ENCODE data around the gene RBFA.

RBFA gene

DNA sequence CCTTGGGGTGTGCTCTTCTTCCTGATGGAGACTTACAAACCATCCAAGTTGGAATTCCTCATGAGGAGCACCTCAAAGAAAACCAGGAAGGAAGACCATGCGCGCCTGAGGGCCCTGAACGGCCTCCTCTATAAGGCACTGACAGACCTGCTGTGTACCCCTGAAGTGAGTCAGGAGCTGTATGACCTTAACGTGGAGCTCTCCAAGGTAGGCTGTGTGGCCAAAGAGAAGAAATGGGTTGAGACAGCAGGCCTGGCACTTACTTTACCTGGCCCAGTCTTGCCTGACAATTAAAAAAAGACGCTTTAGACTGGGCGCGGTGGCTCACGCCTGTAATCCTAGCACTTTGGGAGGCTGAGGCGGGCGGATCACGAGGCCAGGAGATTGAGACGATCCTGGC, 3.1 kb downstream of the RBFA start:
- H3K27me3 ChIP-seq (ENCODE audit: insufficient read depth, low read length), result no peaks in the 10 kb centered on the region
- H3K9me2 ChIP-seq (ENCODE audit: low read depth, low read length), result no peaks in the 10 kb centered on the region
- TF ChIP-seq EZH2 (IDR thresholded peaks at IDR 0.05; ENCODE audit: borderline replicate concordance, low read length), result no peak
- peaks cover 48% of the 10 kb centered on the region for H3K36me3 ChIP-seq (ENCODE audit: insufficient read depth, low read length)
- no peak overlapping the region for H3K9ac ChIP-seq (ENCODE audit: low read length)
- H3K27ac ChIP-seq (ENCODE audit: low read depth, low read length, poor library complexity, severe bottlenecking), result no peak overlapping the region
- no peak overlapping the region for H2AFZ ChIP-seq (ENCODE audit: low read length)
- H3K79me2 ChIP-seq (ENCODE audit: insufficient read depth, low read length), result peaks cover 18% of the 10 kb centered on the region
- H3K4me3 ChIP-seq (ENCODE audit: low read depth, low read length, poor library complexity, severe bottlenecking), result no peak overlapping the region
- no peaks in the 10 kb centered on the region for H3K9me3 ChIP-seq (ENCODE audit: low read length)
- H3F3A ChIP-seq (ENCODE audit: insufficient read depth, low read length), result no peaks in the 10 kb centered on the region
- no peaks in the 10 kb centered on the region for H4K20me1 ChIP-seq (ENCODE audit: insufficient read depth, low read length)
- H3K4me2 ChIP-seq (ENCODE audit: low read length), result no peak overlapping the region
- H3K4me1 ChIP-seq (ENCODE audit: insufficient read depth, low read length, severe bottlenecking), result peaks cover 17% of the 10 kb centered on the region

DNA sequence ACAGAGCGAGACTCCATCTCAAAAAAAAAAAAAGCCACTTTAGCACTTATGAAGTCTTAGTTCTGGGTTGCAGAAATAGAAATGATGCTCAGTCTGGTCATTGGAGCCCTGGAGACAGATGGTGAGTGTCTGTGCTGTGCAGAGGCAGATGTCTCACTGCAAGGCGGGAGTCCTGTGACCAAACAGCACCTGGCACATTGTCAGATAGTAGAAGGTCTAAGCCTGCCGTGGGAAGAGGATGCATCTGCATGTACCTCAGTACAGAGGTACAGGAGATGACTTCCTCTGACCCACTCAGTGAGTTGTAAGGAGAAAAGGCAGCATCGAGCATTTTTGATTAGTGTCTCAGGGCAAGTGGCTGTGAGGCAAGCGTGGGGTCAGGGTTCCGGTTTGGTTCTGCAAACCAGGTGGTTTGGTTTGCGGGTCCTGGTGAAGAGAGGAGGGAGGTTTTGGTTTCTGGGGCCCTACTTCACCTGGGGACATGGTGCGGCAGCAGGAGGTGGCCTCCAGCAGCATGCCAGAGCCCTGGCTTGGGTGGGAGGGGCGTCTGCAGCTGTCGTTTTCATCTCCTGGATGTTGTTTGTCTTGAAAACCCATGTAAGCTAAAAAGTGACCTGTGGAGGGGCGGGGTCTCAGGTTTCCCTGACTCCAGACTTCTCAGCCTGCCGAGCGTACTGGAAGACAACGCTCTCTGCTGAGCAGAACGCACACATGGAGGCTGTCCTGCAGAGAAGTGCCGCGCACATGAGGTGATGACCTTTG, 3.8 kb downstream of the RBFA start:
- Histone ChIP-seq H4K20me1 (ENCODE audit: insufficient read depth, low read length) (no peaks in the 10 kb centered on the region), H3K4me1 (ENCODE audit: insufficient read depth, low read length, severe bottlenecking) (peaks cover 13% of the 10 kb centered on the region), H3F3A (ENCODE audit: insufficient read depth, low read length) (no peaks in the 10 kb centered on the region), H3K9me3 (ENCODE audit: low read length) (no peaks in the 10 kb centered on the region), H3K36me3 (ENCODE audit: insufficient read depth, low read length) (peaks cover 51% of the 10 kb centered on the region), H3K4me3 (ENCODE audit: low read depth, low read length, poor library complexity, severe bottlenecking) (no peak overlapping the region), H3K27me3 (ENCODE audit: insufficient read depth, low read length) (no peaks in the 10 kb centered on the region), H2AFZ (ENCODE audit: low read length) (no peak overlapping the region), H3K9ac (ENCODE audit: low read length) (no peak overlapping the region), H3K27ac (ENCODE audit: low read depth, low read length, poor library complexity, severe bottlenecking) (no peak overlapping the region), H3K4me2 (ENCODE audit: low read length) (no peak overlapping the region), H3K79me2 (ENCODE audit: insufficient read depth, low read length) (peaks cover 18% of the 10 kb centered on the region), H3K9me2 (ENCODE audit: low read depth, low read length) (no peaks in the 10 kb centered on the region)
- TF ChIP-seq, protein P1, sequence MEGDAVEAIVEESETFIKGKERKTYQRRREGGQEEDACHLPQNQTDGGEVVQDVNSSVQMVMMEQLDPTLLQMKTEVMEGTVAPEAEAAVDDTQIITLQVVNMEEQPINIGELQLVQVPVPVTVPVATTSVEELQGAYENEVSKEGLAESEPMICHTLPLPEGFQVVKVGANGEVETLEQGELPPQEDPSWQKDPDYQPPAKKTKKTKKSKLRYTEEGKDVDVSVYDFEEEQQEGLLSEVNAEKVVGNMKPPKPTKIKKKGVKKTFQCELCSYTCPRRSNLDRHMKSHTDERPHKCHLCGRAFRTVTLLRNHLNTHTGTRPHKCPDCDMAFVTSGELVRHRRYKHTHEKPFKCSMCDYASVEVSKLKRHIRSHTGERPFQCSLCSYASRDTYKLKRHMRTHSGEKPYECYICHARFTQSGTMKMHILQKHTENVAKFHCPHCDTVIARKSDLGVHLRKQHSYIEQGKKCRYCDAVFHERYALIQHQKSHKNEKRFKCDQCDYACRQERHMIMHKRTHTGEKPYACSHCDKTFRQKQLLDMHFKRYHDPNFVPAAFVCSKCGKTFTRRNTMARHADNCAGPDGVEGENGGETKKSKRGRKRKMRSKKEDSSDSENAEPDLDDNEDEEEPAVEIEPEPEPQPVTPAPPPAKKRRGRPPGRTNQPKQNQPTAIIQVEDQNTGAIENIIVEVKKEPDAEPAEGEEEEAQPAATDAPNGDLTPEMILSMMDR (IDR thresholded peaks at IDR 0.05; ENCODE audit: low read length), result no peak
- TF ChIP-seq EZH2 (IDR thresholded peaks at IDR 0.05; ENCODE audit: borderline replicate concordance, low read length), result no peak

DNA sequence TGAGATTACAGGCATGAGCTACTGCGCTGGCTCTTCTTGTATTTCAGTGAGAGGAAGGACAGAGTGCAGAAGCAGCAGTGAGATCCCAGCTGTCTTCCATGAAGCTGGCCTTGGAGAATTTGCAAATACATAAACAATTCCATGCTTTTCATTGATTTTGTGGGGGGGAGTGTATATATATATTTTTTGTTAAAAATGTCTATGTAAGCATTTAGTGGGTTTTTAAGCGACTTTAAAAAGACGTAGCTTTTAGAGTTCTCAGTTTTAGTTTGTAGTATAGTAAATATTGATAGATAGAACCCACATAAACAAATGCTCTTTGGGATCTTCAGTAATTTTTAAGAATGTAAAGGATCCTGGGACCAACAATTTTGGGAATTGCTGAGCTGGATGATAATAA, 6.3 kb downstream of the RBFA start:
- Histone ChIP-seq H3K4me1 (ENCODE audit: insufficient read depth, low read length, severe bottlenecking) (peaks cover 6% of the 10 kb centered on the region), H3F3A (ENCODE audit: insufficient read depth, low read length) (no peaks in the 10 kb centered on the region), H3K9me3 (ENCODE audit: low read length) (no peaks in the 10 kb centered on the region), H3K79me2 (ENCODE audit: insufficient read depth, low read length) (peaks cover 9% of the 10 kb centered on the region; the same call in 1 of the 2 replicates), H3K36me3 (ENCODE audit: insufficient read depth, low read length) (peaks cover 70% of the 10 kb centered on the region), H4K20me1 (ENCODE audit: insufficient read depth, low read length) (no peaks in the 10 kb centered on the region), H3K4me2 (ENCODE audit: low read length) (no peak overlapping the region), H3K9ac (ENCODE audit: low read length) (no peak overlapping the region), H3K27me3 (ENCODE audit: insufficient read depth, low read length) (no peaks in the 10 kb centered on the region), H3K27ac (ENCODE audit: low read depth, low read length, poor library complexity, severe bottlenecking) (no peak overlapping the region), H2AFZ (ENCODE audit: low read length) (no peak overlapping the region), H3K9me2 (ENCODE audit: low read depth, low read length) (no peaks in the 10 kb centered on the region), H3K4me3 (ENCODE audit: low read depth, low read length, poor library complexity, severe bottlenecking) (no peak overlapping the region)
- TF ChIP-seq, protein P1 (IDR thresholded peaks at IDR 0.05; ENCODE audit: low read length), result no peak
- TF ChIP-seq EZH2 (IDR thresholded peaks at IDR 0.05; ENCODE audit: borderline replicate concordance, low read length), result no peak

DNA sequence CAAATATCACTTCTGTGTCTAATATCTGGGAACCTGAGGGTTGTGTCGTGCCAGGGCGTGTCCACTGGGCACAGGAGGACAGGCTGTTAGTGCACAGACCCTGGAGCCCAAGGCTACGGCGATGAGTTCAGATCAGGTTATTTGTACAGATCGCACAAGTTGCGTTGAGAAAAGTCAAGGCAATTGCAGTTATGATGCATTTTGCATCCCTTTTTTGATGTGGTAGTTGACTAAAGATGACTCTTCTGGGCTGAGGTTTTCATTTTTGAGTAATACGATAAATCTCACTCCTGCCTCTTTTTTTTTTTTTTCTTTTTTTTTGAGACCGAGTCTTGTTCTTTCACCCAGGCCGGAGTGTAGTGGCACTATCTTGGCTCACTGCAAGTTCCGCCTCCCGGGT, 7.2 kb downstream of the RBFA start:
- no peaks in the 10 kb centered on the region for H3K27me3 ChIP-seq (ENCODE audit: insufficient read depth, low read length)
- no peaks in the 10 kb centered on the region for H3K9me2 ChIP-seq (ENCODE audit: low read depth, low read length)
- peaks cover 78% of the 10 kb centered on the region for H3K36me3 ChIP-seq (ENCODE audit: insufficient read depth, low read length)
- no peak overlapping the region for H3K9ac ChIP-seq (ENCODE audit: low read length)
- H3K4me1 ChIP-seq (ENCODE audit: insufficient read depth, low read length, severe bottlenecking), result no peaks in the 10 kb centered on the region
- H3K4me2 ChIP-seq (ENCODE audit: low read length), result no peak overlapping the region
- H3K4me3 ChIP-seq (ENCODE audit: low read depth, low read length, poor library complexity, severe bottlenecking), result no peak overlapping the region
- H2AFZ ChIP-seq (ENCODE audit: low read length), result no peak overlapping the region
- H3K79me2 ChIP-seq (ENCODE audit: insufficient read depth, low read length), result no peaks in the 10 kb centered on the region
- H4K20me1 ChIP-seq (ENCODE audit: insufficient read depth, low read length), result no peaks in the 10 kb centered on the region
- TF ChIP-seq EZH2 (IDR thresholded peaks at IDR 0.05; ENCODE audit: borderline replicate concordance, low read length), result no peak
- TF ChIP-seq, protein P1 (IDR thresholded peaks at IDR 0.05; ENCODE audit: low read length), result no peak
- H3K9me3 ChIP-seq (ENCODE audit: low read length), result no peaks in the 10 kb centered on the region
- no peak overlapping the region for H3K27ac ChIP-seq (ENCODE audit: low read depth, low read length, poor library complexity, severe bottlenecking)
- no peaks in the 10 kb centered on the region for H3F3A ChIP-seq (ENCODE audit: insufficient read depth, low read length)

Data from OCI-LY1 (cell line).